SK-N-SH treated with all-trans-retinoic acid at 6 μM for 48 hours (cell line): ENCODE measurements around the gene AACS.

ENCODE experiments used
- ARNTL ChIP-seq: fragments of 450-650 bp; formaldehyde crosslinking; IDR thresholded peaks from 2 replicates; pipeline ENCODE4 v1.5.0; 2020; ENCODE audit warnings: low read depth, mild to moderate bottlenecking, moderate library complexity, borderline replicate concordance
- ESRRG ChIP-seq: fragments of 250-450 bp; sonication (Bioruptor Pico); IDR thresholded peaks from 2 replicates; pipeline ENCODE4 v1.6.1; 2021; ENCODE audit warnings: mild to moderate bottlenecking
- ISL1 ChIP-seq: fragments of 250-450 bp; sonication (Bioruptor Pico); IDR thresholded peaks from 2 replicates; pipeline ENCODE4 v2.1.2; 2022; ENCODE audit warnings: mild to moderate bottlenecking, moderate library complexity
- PPARA ChIP-seq: fragments of 250-450 bp; sonication (Bioruptor Pico); IDR thresholded peaks from 2 replicates; pipeline ENCODE4 v1.5.0; 2020; ENCODE audit warnings: mild to moderate bottlenecking, borderline replicate concordance
- RARB ChIP-seq: fragments of 250-450 bp; sonication (Bioruptor Pico); IDR thresholded peaks from 2 replicates; pipeline ENCODE4 v1.8.0; 2021; ENCODE audit warnings: mild to moderate bottlenecking, moderate library complexity
- TCF4 ChIP-seq: fragments of 250-450 bp; sonication (Bioruptor Pico); IDR thresholded peaks from 2 replicates; pipeline ENCODE4 v1.8.0; 2021; ENCODE audit warnings: mild to moderate bottlenecking, moderate library complexity, borderline replicate concordance
- ZFP3 ChIP-seq: fragments of 250-450 bp; sonication (Bioruptor Pico); IDR thresholded peaks from 2 replicates; pipeline ENCODE4 v1.5.0; 2020; ENCODE audit warnings: mild to moderate bottlenecking, moderate library complexity
- TF ChIP-seq, protein P1 (sequence below): fragments of 250-450 bp; sonication (Bioruptor Pico); IDR thresholded peaks from 2 replicates; pipeline ENCODE4 v1.5.1; 2020; ENCODE audit warnings: low read depth, mild to moderate bottlenecking, moderate library complexity
- TF ChIP-seq, protein P2 (sequence below): fragments of 250-450 bp; sonication (Bioruptor Pico); IDR thresholded peaks from 2 replicates; pipeline ENCODE4 v1.8.0; 2020; ENCODE audit warnings: mild to moderate bottlenecking, moderate library complexity, borderline replicate concordance
- TF ChIP-seq, protein P3 (sequence below): fragments of 250-450 bp; sonication (Bioruptor Pico); IDR thresholded peaks from 2 replicates; pipeline ENCODE4 v1.5.0; 2020; ENCODE audit warnings: mild to moderate bottlenecking, moderate library complexity
- TF ChIP-seq, protein P4 (sequence below): fragments of 250-450 bp; sonication (Bioruptor Pico); IDR thresholded peaks from 2 replicates; pipeline ENCODE4 v1.8.0; 2021; ENCODE audit warnings: low read depth, mild to moderate bottlenecking, moderate library complexity, borderline replicate concordance
- TF ChIP-seq, protein P5 (sequence below): fragments of 250-450 bp; sonication (Bioruptor Pico); IDR thresholded peaks from 2 replicates; pipeline ENCODE4 v1.5.1; 2021; ENCODE audit warnings: mild to moderate bottlenecking, moderate library complexity

DNA sequence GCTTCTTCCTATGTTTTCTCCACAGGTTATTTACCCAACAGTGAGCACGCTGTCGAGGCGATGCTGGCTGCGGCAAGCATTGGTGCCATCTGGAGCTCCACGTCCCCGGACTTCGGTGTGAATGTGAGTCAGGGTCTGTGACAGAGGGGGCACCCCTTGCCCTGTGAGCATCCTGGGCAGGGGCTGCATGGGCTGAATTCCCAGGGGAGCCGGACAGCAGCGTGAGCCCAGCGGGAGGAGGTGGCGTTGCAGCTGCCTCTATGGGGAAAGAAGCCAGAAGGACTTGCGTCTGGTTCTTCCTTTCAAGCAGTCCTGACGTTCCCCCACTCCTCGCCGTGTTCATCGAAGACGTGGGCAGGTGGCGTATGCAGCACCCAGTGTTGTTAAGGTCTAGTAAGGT lies 26.2 kb downstream of the AACS start:
- TF ChIP-seq, protein P1, sequence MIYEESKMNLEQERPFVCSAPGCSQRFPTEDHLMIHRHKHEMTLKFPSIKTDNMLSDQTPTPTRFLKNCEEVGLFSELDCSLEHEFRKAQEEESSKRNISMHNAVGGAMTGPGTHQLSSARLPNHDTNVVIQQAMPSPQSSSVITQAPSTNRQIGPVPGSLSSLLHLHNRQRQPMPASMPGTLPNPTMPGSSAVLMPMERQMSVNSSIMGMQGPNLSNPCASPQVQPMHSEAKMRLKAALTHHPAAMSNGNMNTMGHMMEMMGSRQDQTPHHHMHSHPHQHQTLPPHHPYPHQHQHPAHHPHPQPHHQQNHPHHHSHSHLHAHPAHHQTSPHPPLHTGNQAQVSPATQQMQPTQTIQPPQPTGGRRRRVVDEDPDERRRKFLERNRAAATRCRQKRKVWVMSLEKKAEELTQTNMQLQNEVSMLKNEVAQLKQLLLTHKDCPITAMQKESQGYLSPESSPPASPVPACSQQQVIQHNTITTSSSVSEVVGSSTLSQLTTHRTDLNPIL (CRISPR knock-in tag), result no peak
- TF ChIP-seq ARNTL (no peak), ESRRG (CRISPR knock-in tag) (no peak), ZFP3 (CRISPR knock-in tag) (no peak), ISL1 (no peak), PPARA (CRISPR knock-in tag) (no peak), RARB (CRISPR knock-in tag) (no peak), TCF4 (CRISPR knock-in tag) (no peak)
- TF ChIP-seq, protein P2, sequence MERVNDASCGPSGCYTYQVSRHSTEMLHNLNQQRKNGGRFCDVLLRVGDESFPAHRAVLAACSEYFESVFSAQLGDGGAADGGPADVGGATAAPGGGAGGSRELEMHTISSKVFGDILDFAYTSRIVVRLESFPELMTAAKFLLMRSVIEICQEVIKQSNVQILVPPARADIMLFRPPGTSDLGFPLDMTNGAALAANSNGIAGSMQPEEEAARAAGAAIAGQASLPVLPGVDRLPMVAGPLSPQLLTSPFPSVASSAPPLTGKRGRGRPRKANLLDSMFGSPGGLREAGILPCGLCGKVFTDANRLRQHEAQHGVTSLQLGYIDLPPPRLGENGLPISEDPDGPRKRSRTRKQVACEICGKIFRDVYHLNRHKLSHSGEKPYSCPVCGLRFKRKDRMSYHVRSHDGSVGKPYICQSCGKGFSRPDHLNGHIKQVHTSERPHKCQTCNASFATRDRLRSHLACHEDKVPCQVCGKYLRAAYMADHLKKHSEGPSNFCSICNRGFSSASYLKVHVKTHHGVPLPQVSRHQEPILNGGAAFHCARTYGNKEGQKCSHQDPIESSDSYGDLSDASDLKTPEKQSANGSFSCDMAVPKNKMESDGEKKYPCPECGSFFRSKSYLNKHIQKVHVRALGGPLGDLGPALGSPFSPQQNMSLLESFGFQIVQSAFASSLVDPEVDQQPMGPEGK (CRISPR knock-in tag), result no peak
- TF ChIP-seq, protein P3, sequence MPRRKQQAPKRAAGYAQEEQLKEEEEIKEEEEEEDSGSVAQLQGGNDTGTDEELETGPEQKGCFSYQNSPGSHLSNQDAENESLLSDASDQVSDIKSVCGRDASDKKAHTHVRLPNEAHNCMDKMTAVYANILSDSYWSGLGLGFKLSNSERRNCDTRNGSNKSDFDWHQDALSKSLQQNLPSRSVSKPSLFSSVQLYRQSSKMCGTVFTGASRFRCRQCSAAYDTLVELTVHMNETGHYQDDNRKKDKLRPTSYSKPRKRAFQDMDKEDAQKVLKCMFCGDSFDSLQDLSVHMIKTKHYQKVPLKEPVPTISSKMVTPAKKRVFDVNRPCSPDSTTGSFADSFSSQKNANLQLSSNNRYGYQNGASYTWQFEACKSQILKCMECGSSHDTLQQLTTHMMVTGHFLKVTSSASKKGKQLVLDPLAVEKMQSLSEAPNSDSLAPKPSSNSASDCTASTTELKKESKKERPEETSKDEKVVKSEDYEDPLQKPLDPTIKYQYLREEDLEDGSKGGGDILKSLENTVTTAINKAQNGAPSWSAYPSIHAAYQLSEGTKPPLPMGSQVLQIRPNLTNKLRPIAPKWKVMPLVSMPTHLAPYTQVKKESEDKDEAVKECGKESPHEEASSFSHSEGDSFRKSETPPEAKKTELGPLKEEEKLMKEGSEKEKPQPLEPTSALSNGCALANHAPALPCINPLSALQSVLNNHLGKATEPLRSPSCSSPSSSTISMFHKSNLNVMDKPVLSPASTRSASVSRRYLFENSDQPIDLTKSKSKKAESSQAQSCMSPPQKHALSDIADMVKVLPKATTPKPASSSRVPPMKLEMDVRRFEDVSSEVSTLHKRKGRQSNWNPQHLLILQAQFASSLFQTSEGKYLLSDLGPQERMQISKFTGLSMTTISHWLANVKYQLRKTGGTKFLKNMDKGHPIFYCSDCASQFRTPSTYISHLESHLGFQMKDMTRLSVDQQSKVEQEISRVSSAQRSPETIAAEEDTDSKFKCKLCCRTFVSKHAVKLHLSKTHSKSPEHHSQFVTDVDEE (CRISPR knock-in tag), result no peak
- TF ChIP-seq, protein P4, sequence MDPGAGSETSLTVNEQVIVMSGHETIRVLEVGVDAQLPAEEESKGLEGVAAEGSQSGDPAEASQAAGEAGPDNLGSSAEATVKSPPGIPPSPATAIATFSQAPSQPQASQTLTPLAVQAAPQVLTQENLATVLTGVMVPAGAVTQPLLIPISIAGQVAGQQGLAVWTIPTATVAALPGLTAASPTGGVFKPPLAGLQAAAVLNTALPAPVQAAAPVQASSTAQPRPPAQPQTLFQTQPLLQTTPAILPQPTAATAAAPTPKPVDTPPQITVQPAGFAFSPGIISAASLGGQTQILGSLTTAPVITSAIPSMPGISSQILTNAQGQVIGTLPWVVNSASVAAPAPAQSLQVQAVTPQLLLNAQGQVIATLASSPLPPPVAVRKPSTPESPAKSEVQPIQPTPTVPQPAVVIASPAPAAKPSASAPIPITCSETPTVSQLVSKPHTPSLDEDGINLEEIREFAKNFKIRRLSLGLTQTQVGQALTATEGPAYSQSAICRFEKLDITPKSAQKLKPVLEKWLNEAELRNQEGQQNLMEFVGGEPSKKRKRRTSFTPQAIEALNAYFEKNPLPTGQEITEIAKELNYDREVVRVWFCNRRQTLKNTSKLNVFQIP (CRISPR knock-in tag), result no peak
- TF ChIP-seq, protein P5, sequence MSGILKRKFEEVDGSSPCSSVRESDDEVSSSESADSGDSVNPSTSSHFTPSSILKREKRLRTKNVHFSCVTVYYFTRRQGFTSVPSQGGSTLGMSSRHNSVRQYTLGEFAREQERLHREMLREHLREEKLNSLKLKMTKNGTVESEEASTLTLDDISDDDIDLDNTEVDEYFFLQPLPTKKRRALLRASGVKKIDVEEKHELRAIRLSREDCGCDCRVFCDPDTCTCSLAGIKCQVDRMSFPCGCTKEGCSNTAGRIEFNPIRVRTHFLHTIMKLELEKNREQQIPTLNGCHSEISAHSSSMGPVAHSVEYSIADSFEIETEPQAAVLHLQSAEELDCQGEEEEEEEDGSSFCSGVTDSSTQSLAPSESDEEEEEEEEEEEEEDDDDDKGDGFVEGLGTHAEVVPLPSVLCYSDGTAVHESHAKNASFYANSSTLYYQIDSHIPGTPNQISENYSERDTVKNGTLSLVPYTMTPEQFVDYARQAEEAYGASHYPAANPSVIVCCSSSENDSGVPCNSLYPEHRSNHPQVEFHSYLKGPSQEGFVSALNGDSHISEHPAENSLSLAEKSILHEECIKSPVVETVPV (CRISPR knock-in tag), result no peak
